HL-60 (cell line): ENCODE measurements around the gene EPS8.
"Not testable (repeated sequence)": the region's sequence is repeated elsewhere in the genome, so short reads cannot be mapped to it uniquely, and the experiment has no call there.

ENCODE experiments used
- DNase-seq, 2 experiments: peaks; one replicate each; pipeline ENCODE4 v3.0.0-alpha.2; 2010 to 2020; ENCODE audit warnings: low read depth in 1 of 2, low spot score in 1 of 2
- H3K27ac ChIP-seq: fragments of 250-450 bp; sonication (Bioruptor Pico); replicated peaks from 2 replicates; pipeline ENCODE4 v1.5.1; 2020; ENCODE audit warnings: mild to moderate bottlenecking, moderate library complexity
- H3K27me3 ChIP-seq: fragments of 250-450 bp; sonication (Bioruptor Pico); 2 replicates; pipeline ENCODE4 v1.5.1; 2021; ENCODE audit warnings: mild to moderate bottlenecking, moderate library complexity; ENCODE audit not compliant: insufficient read depth, poor library complexity, severe bottlenecking
- H3K4me3 ChIP-seq: replicated peaks from 2 replicates; pipeline ENCODE4 v1.5.1; 2011; ENCODE audit warnings: mild to moderate bottlenecking, control low read depth, low read length; ENCODE audit not compliant: insufficient read depth
- GABPA ChIP-seq: IDR thresholded peaks from 2 replicates; pipeline ENCODE4 v1.6.1; 2012; ENCODE audit warnings: low read depth
- POLR2AphosphoS5 ChIP-seq: IDR thresholded peaks from 2 replicates; pipeline ENCODE4 v1.6.1; 2012; ENCODE audit warnings: low read depth
- SPI1 ChIP-seq: IDR thresholded peaks from 2 replicates; pipeline ENCODE4 v1.6.1; 2012; ENCODE audit warnings: low read depth, mild to moderate bottlenecking, borderline replicate concordance
- TF ChIP-seq, protein P1 (sequence below): IDR thresholded peaks from one replicate; pipeline ENCODE4 v1.5.1; 2011; ENCODE audit warnings: low read length, control low read depth, inconsistent platforms; ENCODE audit not compliant: insufficient read depth
- TF ChIP-seq, protein P2 (sequence below): IDR thresholded peaks from 2 replicates; pipeline ENCODE4 v1.6.1; 2012; ENCODE audit warnings: low read depth; ENCODE audit not compliant: insufficient replicate concordance

The EPS8 gene

DNA sequence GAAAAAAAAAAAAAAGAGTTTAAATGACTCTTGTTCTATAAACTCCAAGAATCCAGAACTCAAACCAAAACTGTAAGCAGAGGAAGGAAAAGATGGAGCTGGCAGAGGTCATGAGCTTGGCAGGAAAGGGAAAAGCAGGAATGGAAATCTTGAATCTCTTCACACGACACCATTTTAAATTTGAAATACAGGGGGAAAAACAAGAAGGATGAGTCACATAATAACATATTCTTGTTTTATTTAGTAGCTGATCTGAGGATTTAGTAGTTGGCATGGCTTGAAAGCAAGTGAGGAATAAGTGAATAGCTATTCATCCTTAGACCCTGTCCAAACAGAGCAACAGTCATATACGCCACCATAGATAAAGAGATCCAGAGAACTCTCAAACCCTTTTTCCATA is 35.0 kb downstream of the EPS8 start:
- no peaks in the 10 kb centered on the region for H3K27me3 ChIP-seq
- no peak for TF ChIP-seq SPI1
- TF ChIP-seq, protein P1, sequence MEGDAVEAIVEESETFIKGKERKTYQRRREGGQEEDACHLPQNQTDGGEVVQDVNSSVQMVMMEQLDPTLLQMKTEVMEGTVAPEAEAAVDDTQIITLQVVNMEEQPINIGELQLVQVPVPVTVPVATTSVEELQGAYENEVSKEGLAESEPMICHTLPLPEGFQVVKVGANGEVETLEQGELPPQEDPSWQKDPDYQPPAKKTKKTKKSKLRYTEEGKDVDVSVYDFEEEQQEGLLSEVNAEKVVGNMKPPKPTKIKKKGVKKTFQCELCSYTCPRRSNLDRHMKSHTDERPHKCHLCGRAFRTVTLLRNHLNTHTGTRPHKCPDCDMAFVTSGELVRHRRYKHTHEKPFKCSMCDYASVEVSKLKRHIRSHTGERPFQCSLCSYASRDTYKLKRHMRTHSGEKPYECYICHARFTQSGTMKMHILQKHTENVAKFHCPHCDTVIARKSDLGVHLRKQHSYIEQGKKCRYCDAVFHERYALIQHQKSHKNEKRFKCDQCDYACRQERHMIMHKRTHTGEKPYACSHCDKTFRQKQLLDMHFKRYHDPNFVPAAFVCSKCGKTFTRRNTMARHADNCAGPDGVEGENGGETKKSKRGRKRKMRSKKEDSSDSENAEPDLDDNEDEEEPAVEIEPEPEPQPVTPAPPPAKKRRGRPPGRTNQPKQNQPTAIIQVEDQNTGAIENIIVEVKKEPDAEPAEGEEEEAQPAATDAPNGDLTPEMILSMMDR = no peak
- TF ChIP-seq GABPA = no peak
- TF ChIP-seq, protein P2, sequence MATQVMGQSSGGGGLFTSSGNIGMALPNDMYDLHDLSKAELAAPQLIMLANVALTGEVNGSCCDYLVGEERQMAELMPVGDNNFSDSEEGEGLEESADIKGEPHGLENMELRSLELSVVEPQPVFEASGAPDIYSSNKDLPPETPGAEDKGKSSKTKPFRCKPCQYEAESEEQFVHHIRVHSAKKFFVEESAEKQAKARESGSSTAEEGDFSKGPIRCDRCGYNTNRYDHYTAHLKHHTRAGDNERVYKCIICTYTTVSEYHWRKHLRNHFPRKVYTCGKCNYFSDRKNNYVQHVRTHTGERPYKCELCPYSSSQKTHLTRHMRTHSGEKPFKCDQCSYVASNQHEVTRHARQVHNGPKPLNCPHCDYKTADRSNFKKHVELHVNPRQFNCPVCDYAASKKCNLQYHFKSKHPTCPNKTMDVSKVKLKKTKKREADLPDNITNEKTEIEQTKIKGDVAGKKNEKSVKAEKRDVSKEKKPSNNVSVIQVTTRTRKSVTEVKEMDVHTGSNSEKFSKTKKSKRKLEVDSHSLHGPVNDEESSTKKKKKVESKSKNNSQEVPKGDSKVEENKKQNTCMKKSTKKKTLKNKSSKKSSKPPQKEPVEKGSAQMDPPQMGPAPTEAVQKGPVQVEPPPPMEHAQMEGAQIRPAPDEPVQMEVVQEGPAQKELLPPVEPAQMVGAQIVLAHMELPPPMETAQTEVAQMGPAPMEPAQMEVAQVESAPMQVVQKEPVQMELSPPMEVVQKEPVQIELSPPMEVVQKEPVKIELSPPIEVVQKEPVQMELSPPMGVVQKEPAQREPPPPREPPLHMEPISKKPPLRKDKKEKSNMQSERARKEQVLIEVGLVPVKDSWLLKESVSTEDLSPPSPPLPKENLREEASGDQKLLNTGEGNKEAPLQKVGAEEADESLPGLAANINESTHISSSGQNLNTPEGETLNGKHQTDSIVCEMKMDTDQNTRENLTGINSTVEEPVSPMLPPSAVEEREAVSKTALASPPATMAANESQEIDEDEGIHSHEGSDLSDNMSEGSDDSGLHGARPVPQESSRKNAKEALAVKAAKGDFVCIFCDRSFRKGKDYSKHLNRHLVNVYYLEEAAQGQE = no peak
- TF ChIP-seq POLR2AphosphoS5 = no peak
- no peak overlapping the region for H3K4me3 ChIP-seq
- DNase-seq = no peak
- no peak overlapping the region for H3K27ac ChIP-seq

DNA sequence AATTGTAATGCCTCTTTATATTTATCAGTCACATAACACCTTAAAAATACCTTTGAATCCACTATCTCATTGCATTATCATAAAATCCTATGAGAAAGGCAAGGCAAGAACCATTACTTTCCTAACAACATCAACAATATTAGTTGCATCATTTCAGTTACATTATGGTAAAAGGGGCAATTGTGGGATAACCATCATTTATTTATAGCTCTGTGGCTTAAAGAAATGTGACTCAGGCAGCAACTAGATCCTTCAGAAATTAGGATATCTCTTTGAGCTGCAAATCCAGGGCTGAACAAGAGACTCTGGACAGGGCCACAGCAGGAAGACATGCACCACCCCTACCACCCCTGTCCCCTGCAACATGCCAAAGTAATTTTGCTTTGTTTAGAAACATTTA is 36.4 kb downstream of the EPS8 start:
- no peak for DNase-seq
- H3K27me3 ChIP-seq = no peaks in the 10 kb centered on the region
- H3K4me3 ChIP-seq = no peak overlapping the region
- no peak overlapping the region for H3K27ac ChIP-seq
- TF ChIP-seq, protein P2 = no peak
- TF ChIP-seq, protein P1 = no peak
- TF ChIP-seq GABPA (no peak), SPI1 (no peak), POLR2AphosphoS5 (no peak)

DNA sequence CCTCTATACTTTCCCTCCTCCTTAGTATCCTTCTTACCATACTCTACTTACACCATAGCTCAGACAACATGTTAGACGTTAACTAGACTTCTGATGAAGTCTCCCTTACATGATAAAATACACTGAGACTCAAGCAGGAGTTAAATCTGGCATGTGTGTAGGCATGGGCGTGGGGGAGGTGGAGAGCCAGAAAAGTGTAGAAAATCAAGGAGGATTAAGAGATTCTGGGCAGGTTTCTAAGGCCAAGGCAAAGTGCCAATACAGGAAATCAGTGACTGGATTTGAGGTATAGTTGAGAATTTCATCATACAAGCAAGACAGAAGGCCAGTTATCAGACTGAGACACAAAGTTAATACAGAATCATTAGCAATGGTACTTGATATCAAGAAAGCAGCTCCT is 37.4 kb downstream of the EPS8 start:
- no peak overlapping the region for H3K4me3 ChIP-seq
- no peaks in the 10 kb centered on the region for H3K27me3 ChIP-seq
- TF ChIP-seq, protein P1 = no peak
- TF ChIP-seq SPI1 (no peak), POLR2AphosphoS5 (no peak)
- no peak for DNase-seq
- H3K27ac ChIP-seq = no peak overlapping the region

DNA sequence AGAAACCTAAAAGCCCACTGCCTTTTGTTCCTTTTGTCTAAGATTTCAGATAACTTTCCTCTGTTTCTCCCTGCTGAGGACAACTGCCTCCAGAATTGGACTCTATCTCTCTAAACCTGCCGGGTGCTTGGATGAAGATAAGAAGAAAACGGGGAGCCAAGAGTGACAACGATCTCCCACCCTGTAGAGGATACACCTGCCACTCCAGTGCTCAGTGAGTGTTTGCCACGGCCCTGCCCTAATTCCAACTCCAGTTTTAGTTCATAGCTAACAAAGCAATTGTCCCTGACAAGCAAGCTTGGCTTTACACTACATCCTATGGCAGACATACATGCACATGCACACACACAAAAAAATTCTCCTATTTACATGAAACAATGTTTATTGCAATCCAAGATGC is 39.3 kb downstream of the EPS8 start:
- Histone ChIP-seq H3K27me3 (no peaks in the 10 kb centered on the region), H3K4me3 (no peak overlapping the region), H3K27ac (no peak overlapping the region)
- DNase-seq = no peak
- TF ChIP-seq, protein P2 = no peak
- TF ChIP-seq, protein P1 = no peak
- TF ChIP-seq POLR2AphosphoS5 (no peak), SPI1 (no peak), GABPA (no peak)

DNA sequence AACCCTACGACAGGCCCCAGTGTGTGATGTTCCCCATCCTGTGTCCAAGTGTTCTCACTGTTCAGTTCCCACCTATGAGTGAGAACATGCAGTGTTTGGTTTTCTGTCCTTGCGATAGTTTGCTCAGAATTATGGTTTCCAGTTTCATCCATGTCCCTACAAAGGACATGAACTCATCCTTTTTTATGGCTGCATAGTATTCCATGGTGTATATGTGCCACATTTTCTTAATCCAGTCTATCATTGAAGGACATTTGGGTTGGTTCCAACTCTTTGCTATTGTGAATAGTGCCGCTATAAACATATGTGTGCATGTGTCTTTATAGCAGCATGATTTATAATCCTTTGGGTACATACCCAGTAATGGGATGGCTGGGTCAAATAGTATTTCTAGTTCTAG is 47.3 kb downstream of the EPS8 start:
- H3K27ac ChIP-seq, H3K27me3 ChIP-seq, DNase-seq: not testable (repeated sequence)

More for the DNA sequence above, 47.3 kb downstream of the EPS8 start:
- H3K4me3 ChIP-seq = not testable (repeated sequence)
